Liver (tissue), 9 donors: ENCODE results near the gene KCTD16. TPM values are rescaled to one million over a fixed set of nuclear protein-coding genes. Genes with fewer than 3 reads are reported as not detected.

ENCODE experiments used
- DNase-seq: peaks from one replicate; pipeline ENCODE4 v3.0.0-alpha.2; 2017; ENCODE audit warnings: low spot score
- H3K27ac ChIP-seq, 2 donors: one replicate each; pipeline ENCODE4 v1.7.0; 2013; ENCODE audit warnings: inconsistent platforms in 2 of 2, low read length in 2 of 2, control low read depth in 1 of 2, low read depth in 1 of 2, mild to moderate bottlenecking in 1 of 2
- H3K27me3 ChIP-seq, 4 donors: one replicate each; pipeline versions ENCODE4 v1.6.1 to v1.7.0; 2013; ENCODE audit warnings: low read length in 3 of 4, inconsistent platforms in 1 of 4, mild to moderate bottlenecking in 1 of 4, moderate library complexity in 1 of 4; ENCODE audit not compliant: control insufficient read depth in 4 of 4, insufficient read depth in 4 of 4
- H3K36me3 ChIP-seq, 4 donors: one replicate each; pipeline versions ENCODE4 v1.6.1 to v1.7.0; 2013; ENCODE audit warnings: low read length in 3 of 4, mild to moderate bottlenecking in 3 of 4, low read depth in 1 of 4, moderate library complexity in 1 of 4; ENCODE audit not compliant: control insufficient read depth in 4 of 4, insufficient read depth in 3 of 4
- H3K4me1 ChIP-seq, 4 donors: one replicate each; pipeline versions ENCODE4 v1.6.1 to v1.7.0; 2013; ENCODE audit warnings: low read length in 3 of 4, mild to moderate bottlenecking in 3 of 4, moderate library complexity in 1 of 4; ENCODE audit not compliant: control insufficient read depth in 4 of 4, insufficient read depth in 4 of 4
- H3K4me3 ChIP-seq, 3 donors: one replicate each; pipeline versions ENCODE4 v1.6.1 to v1.7.0; 2013; ENCODE audit warnings: low read length in 3 of 3, control low read depth in 1 of 3, low read depth in 1 of 3, mild to moderate bottlenecking in 1 of 3
- H3K9ac ChIP-seq, 2 donors: one replicate each; pipeline ENCODE4 v1.7.0; 2013; ENCODE audit warnings: low read length in 2 of 2, mild to moderate bottlenecking in 2 of 2, moderate library complexity in 2 of 2, control low read depth in 1 of 2, low read depth in 1 of 2
- H3K9me3 ChIP-seq, 4 donors: one replicate each; pipeline versions ENCODE4 v1.6.1 to v1.7.0; 2013; ENCODE audit warnings: low read length in 3 of 4; ENCODE audit not compliant: control insufficient read depth in 4 of 4
- CTCF ChIP-seq: fragments of 150-350 bp; IDR thresholded peaks from 2 replicates; pipeline ENCODE4 v1.5.1; 2017; ENCODE audit warnings: improper control_type of control experiment, low read depth, low read length; ENCODE audit not compliant: missing input control
- HNF4A ChIP-seq, 2 donors: conservative IDR thresholded peaks; 2 replicates each; pipeline ENCODE4 v1.6.1; 2016; ENCODE audit warnings: antibody characterized with exemption in 2 of 2, mild to moderate bottlenecking in 2 of 2
- HNF4G ChIP-seq: IDR thresholded peaks from 2 replicates; pipeline ENCODE4 v1.6.1; 2016; ENCODE audit warnings: antibody characterized with exemption
- JUND ChIP-seq, 2 donors: IDR thresholded peaks; 2 replicates each; pipeline ENCODE4 v1.6.1; 2016; ENCODE audit warnings: antibody characterized with exemption in 2 of 2
- NR2F2 ChIP-seq: IDR thresholded peaks from 2 replicates; pipeline ENCODE4 v1.6.1; 2016; ENCODE audit warnings: antibody characterized with exemption
- REST ChIP-seq: IDR thresholded peaks from 2 replicates; pipeline ENCODE4 v1.6.1; 2016; ENCODE audit warnings: antibody characterized with exemption, mild to moderate bottlenecking
- RXRA ChIP-seq, 2 donors: IDR thresholded peaks; 2 replicates each; pipeline ENCODE4 v1.6.1; 2017 to 2018; ENCODE audit warnings: antibody characterized with exemption in 2 of 2, mild to moderate bottlenecking in 1 of 2
- SP1 ChIP-seq: IDR thresholded peaks from 2 replicates; pipeline ENCODE4 v1.6.1; 2018; ENCODE audit warnings: antibody characterized with exemption, mild to moderate bottlenecking
- TAF1 ChIP-seq: conservative IDR thresholded peaks from 2 replicates; pipeline ENCODE4 v1.6.1; 2016; ENCODE audit warnings: antibody characterized with exemption, mild to moderate bottlenecking
- YY1 ChIP-seq: IDR thresholded peaks from 2 replicates; pipeline ENCODE4 v1.6.1; 2016; ENCODE audit warnings: antibody characterized with exemption, mild to moderate bottlenecking
- ZBTB33 ChIP-seq: IDR thresholded peaks from 2 replicates; pipeline ENCODE4 v1.6.1; 2016; ENCODE audit warnings: antibody characterized with exemption
- WGBS: extraction: QIAGEN DNeasy Blood & Tissue Kit; methylation state at CpG from one replicate; pipeline ENCODE4 v1.1.7; 2013; 5-methylcytosine and 5-hydroxymethylcytosine counted together
- polyA plus RNA-seq, 2 donors: library from polyadenylated mRNA; stranded (reverse) in 1 of 2; unstranded in 1 of 2; fragments of 200-250 nt in 1 of 2; fragments of >200 nt in 1 of 2; fragmentation: Nextera tagmentation in 1 of 2; extraction: Ambion mirVana in 1 of 2; gene quantifications; one replicate each; pipeline versions ENCODE4 v1.2.1 to v1.2.3, GENCODE V29; 2013 to 2015
- total RNA-seq, 2 donors: library from RNA; depleted of rRNA; stranded (reverse); fragments of >200 nt; gene quantifications; one replicate each; pipeline ENCODE4 v1.2.3, GENCODE V29; 2014
- donor health status: healthy.
- donor health status: healthy.
- donor health status: healthy.
- donor health status: healthy.
- donor health status: healthy.

KCTD16 gene
- total and polyA plus RNA-seq, 4 donors, result under 0.01 to 0.05 (median 0.01) TPM; not detected in 1

GRCh38 chr5:144403058-144403457, 232.4 kb downstream of the KCTD16 start (continued):
- TF ChIP-seq CTCF (no peak), ZBTB33 (no peak)

GRCh38 chr5:144403817-144404420, 233.2 kb downstream of the KCTD16 start:
- Histone ChIP-seq H3K36me3 (no peaks in the 10 kb centered on the region), H3K9me3 (no peaks in the 10 kb centered on the region), H3K27me3 (no peaks in the 10 kb centered on the region), H3K4me3 (no peak overlapping the region), H3K27ac (no peak overlapping the region), H3K9ac (no peak overlapping the region), H3K4me1 (no peaks in the 10 kb centered on the region)
- DNase-seq, result no peak
- no peak for TF ChIP-seq HNF4A (conservative IDR thresholded peaks at IDR 0.05)
- no peak for TF ChIP-seq SP1
- TF ChIP-seq CTCF, result no peak
- TF ChIP-seq JUND (IDR thresholded peaks at IDR 0.05), result no peak
- TF ChIP-seq TAF1, result no peak
- no peak for TF ChIP-seq YY1
- TF ChIP-seq NR2F2, result no peak
- TF ChIP-seq HNF4G, result no peak
- TF ChIP-seq RXRA (IDR thresholded peaks at IDR 0.05), result no peak
- TF ChIP-seq REST, result no peak
- WGBS, result 87% methylated on average over 4 of the region's 4 CpGs
